ENCODE data around the gene KRT9.
A peak's percentile ranks its signal among the peaks of the same experiment; 100 is the strongest.

Gene KRT9

DNA sequence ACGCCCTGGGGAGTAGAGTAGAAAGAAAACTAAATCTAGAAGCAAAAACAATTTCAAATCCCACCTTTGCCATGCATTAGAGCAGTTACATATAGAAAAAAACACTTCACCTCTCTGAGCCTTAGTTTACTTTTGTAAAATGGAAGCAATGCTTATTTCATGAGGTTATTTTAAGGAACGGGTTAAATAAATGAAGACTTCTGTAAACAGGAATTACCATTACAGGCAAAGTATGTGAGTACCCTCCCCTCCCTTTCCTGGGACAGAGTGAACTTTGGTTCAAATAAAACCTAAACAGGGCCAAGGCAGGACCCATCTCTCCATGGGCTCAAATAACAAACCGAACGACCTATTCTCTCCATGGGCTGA lies 48.6 kb downstream of the KRT9 start:
- H3K9me3 ChIP-seq, result no peaks in the 10 kb centered on the region
- DNase-seq, result no peak
- H3K27me3 ChIP-seq, result no peaks in the 10 kb centered on the region
- H3K4me3 ChIP-seq (ENCODE audit: low read depth, low read length), result no peak overlapping the region
- TF ChIP-seq, protein P1, sequence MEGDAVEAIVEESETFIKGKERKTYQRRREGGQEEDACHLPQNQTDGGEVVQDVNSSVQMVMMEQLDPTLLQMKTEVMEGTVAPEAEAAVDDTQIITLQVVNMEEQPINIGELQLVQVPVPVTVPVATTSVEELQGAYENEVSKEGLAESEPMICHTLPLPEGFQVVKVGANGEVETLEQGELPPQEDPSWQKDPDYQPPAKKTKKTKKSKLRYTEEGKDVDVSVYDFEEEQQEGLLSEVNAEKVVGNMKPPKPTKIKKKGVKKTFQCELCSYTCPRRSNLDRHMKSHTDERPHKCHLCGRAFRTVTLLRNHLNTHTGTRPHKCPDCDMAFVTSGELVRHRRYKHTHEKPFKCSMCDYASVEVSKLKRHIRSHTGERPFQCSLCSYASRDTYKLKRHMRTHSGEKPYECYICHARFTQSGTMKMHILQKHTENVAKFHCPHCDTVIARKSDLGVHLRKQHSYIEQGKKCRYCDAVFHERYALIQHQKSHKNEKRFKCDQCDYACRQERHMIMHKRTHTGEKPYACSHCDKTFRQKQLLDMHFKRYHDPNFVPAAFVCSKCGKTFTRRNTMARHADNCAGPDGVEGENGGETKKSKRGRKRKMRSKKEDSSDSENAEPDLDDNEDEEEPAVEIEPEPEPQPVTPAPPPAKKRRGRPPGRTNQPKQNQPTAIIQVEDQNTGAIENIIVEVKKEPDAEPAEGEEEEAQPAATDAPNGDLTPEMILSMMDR (IDR thresholded peaks at IDR 0.05; ENCODE audit: low read depth, low read length), result no peak
- H3K36me3 ChIP-seq, result no peaks in the 10 kb centered on the region
- H3K4me1 ChIP-seq, result peaks cover 56% of the 10 kb centered on the region

DNA sequence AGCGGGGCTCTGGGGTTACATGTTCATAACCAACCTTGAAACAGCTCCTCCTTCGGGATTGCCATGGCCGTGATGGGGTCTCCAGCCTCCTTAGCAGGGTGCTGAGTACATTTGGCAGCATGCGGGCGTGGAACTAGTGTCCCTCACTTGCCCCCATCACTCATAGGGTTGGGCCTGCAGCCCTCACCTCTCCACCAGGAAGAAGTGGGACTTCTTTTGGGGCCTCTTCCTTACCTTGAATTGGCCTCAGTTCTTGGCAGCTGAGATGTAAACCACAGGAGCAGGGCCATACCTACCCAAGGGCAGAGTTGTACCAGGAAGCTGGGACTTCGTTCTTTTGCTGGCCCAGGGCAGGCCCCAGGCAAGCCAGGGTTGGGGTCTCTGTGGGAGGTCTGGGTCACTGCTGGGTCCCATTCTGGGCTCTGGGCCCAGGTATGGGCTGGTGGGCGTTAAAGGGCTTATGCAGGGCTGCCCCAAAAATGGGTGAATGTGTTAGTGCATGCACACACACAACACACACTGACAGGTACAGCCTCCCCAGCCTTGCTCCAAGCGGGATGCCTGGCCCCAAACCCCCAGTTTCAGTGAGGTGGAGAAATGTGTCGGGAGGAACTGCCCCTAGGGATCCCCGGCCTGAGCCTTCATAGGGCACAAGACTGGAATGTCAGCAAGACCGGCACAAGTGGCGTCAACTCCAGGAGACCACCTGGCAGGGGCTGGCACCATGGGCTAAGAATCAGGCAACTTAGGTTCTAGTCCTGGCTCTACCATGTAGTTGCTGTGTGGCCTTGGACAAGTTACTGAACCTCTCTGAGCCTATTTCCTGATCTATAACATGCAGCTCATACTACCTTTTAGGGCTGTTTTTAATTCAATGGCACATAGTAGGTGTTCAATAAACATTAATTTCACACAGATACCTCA lies 49.3 kb downstream of the KRT9 start:
- H3K4me1 ChIP-seq, result peaks cover 56% of the 10 kb centered on the region
- TF ChIP-seq, protein P1 (IDR thresholded peaks at IDR 0.05; ENCODE audit: low read depth, low read length), result no peak
- H3K9me3 ChIP-seq, result no peaks in the 10 kb centered on the region
- no peaks in the 10 kb centered on the region for H3K36me3 ChIP-seq
- no peak overlapping the region for H3K4me3 ChIP-seq (ENCODE audit: low read depth, low read length)
- no peak for DNase-seq
- H3K27me3 ChIP-seq, result no peaks in the 10 kb centered on the region

DNA sequence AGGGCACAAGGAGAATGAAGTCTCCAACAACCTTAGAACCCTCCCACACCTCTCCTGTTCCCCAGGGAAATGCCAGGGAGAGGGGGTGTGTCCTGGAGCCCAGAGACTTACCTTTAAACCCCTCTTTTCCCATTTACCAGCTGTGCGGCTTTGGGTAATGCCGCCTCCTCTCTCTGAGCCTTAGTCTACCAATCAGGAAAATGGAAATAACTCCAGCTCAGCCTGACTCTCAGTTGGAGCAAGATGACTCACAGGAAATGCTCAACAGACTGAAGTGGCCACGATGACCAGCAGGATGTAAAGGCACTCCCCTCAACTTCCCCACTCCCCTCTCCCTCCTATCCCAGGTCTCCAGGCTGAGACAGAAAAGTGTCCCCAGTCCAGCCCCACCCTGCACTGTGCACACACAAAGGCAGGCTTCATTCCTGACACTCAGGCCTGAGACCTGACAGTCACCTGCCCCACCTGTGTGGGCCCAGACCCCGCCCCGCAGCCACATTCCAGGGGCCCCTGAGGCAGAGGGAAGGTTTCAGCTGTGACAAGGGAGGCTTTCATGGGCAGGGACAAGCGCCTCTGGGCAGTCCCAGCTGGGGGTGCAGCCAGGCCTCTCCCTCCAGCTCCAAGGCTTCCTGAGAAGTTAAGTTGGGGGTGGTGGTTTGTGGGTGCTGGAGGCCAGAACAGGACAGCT lies 50.1 kb downstream of the KRT9 start:
- H3K36me3 ChIP-seq, result no peaks in the 10 kb centered on the region
- no peaks in the 10 kb centered on the region for H3K9me3 ChIP-seq
- no peak for DNase-seq
- H3K4me3 ChIP-seq (ENCODE audit: low read depth, low read length), result no peak overlapping the region
- no peaks in the 10 kb centered on the region for H3K27me3 ChIP-seq
- H3K4me1 ChIP-seq, result peaks cover 56% of the 10 kb centered on the region
- TF ChIP-seq, protein P1 (IDR thresholded peaks at IDR 0.05; ENCODE audit: low read depth, low read length), result no peak

DNA sequence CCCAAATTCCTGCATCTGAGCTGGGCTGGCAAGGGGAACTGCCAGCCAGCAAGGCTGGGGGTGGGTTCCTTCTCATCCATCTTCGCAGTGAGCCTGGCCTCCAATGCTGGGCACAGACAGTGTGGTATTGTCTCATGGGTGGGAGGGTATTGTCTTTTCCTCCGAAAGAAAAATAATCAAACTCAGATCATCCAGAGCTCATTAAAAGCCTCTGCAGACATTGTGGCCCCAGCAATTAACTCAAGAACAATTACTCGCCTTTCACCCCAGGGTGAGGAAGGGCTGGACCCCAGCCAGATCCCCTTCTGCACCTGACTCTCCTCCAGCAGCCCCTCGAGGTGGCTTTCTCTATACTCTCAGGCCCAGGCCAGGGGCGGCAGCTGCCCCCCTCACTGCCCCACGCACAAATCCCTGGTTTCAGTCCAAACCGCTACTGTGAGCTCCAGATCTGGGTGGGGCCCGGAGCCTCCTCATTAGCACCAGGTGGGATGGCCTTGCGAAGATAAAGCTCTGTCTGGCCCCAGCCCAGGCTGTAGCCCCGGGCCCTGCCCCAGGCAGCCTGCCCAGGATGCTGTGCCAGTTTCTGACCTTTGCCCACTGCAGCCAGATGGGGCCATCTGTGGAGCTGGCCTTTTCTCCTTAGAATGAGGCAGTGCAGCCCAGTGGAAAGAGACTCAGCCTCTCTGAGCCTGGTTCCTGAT lies 50.9 kb downstream of the KRT9 start:
- H3K4me1 ChIP-seq, result peaks cover 56% of the 10 kb centered on the region
- DNase-seq, result peak; percentile 63
- no peaks in the 10 kb centered on the region for H3K9me3 ChIP-seq
- H3K36me3 ChIP-seq, result no peaks in the 10 kb centered on the region
- TF ChIP-seq, protein P1 (IDR thresholded peaks at IDR 0.05; ENCODE audit: low read depth, low read length), result no peak
- H3K4me3 ChIP-seq (ENCODE audit: low read depth, low read length), result no peak overlapping the region
- H3K27me3 ChIP-seq, result no peaks in the 10 kb centered on the region

DNA sequence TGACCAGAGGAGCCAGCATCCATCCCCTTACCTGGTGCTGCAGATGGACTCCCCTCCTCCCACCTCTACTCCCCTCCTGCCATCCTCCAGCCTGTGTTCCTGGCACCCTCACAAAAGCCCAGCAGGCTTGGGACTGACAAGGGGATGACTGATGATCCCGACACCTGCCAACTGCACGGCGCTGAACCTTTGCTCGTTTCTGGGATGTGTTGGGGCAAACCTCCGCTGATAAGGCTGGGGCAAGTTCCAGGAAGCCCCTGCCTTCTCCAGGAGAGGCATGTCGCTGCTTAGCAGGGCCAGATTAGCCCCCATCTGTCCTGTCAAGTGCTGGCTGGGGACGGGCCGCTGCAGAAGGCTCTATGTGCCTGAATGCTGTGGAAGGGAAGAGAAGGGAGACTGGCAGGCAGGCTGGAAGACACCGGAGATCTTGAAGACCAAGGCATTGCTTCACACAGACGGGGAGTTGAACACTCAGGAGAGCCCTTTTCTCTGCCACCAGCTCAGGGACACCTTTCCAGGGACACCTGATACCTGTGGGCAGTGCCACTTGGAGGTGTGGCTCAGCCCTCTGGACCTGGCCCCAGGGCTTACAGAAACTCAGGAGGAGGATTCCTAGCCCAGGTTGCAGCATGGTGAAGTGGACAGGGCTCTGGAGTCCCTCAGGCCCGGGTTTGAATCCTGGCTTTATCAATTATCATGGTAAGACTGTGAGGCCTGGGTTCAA lies 52.2 kb downstream of the KRT9 start:
- Histone ChIP-seq H3K27me3 (no peaks in the 10 kb centered on the region), H3K4me1 (peaks cover 52% of the 10 kb centered on the region), H3K4me3 (ENCODE audit: low read depth, low read length) (no peak overlapping the region), H3K9me3 (no peaks in the 10 kb centered on the region), H3K36me3 (no peaks in the 10 kb centered on the region)
- peak; percentile 58 for DNase-seq
- TF ChIP-seq, protein P1 (IDR thresholded peaks at IDR 0.05; ENCODE audit: low read depth, low read length), result no peak
